ENCODE data around the gene LRP4.

GRCh38 chr11:46898396-46899095, 19.8 kb downstream of the LRP4 start:
- TF ChIP-seq POLR2A (IDR thresholded peaks at IDR 0.05; ENCODE audit: low read depth, low read length) (no peak), POLR2AphosphoS5 (IDR thresholded peaks at IDR 0.05; ENCODE audit: low read depth, low read length) (no peak), TAF1 (IDR thresholded peaks at IDR 0.05; ENCODE audit: borderline replicate concordance, low read depth, low read length) (no peak)

Measured in GM12892 (cell line).